HEK293 (cell line): ENCODE results near the gene RNF181.

Experiments used
- BCL11A ChIP-seq: fragments of 450-650 bp; formaldehyde crosslinking; IDR thresholded peaks from 2 replicates; pipeline ENCODE4 v1.5.1; 2016; ENCODE audit warnings: low read depth, missing biosample characterization, missing genetic modification characterization
- GLIS2 ChIP-seq: fragments of 450-650 bp; formaldehyde crosslinking; IDR thresholded peaks from 2 replicates; pipeline ENCODE4 v1.5.1; 2016; ENCODE audit warnings: missing biosample characterization, missing genetic modification characterization
- KLF10 ChIP-seq: fragments of 450-650 bp; IDR thresholded peaks from 2 replicates; pipeline ENCODE4 v1.5.1; 2018; ENCODE audit warnings: missing biosample characterization, mild to moderate bottlenecking, missing genetic modification characterization
- KLF16 ChIP-seq: fragments of 450-650 bp; formaldehyde crosslinking; IDR thresholded peaks from 2 replicates; pipeline ENCODE4 v1.5.1; 2017; ENCODE audit warnings: missing biosample characterization, missing genetic modification characterization
- KLF7 ChIP-seq: fragments of 450-650 bp; formaldehyde crosslinking; IDR thresholded peaks from 2 replicates; pipeline ENCODE4 v1.5.1; 2016; ENCODE audit warnings: missing biosample characterization, missing genetic modification characterization, borderline replicate concordance
- KLF8 ChIP-seq: fragments of 450-650 bp; formaldehyde crosslinking; IDR thresholded peaks from 2 replicates; pipeline ENCODE4 v1.5.1; 2016; ENCODE audit warnings: missing biosample characterization, missing genetic modification characterization
- KLF9 ChIP-seq: fragments of 450-650 bp; formaldehyde crosslinking; IDR thresholded peaks from 2 replicates; pipeline ENCODE4 v1.5.1; 2016; ENCODE audit warnings: missing biosample characterization, missing genetic modification characterization, low read depth
- OVOL3 ChIP-seq: fragments of 450-650 bp; formaldehyde crosslinking; IDR thresholded peaks from 2 replicates; pipeline ENCODE4 v1.5.1; 2016; ENCODE audit warnings: missing biosample characterization, missing genetic modification characterization
- TSHZ1 ChIP-seq: fragments of 450-650 bp; formaldehyde crosslinking; IDR thresholded peaks from 2 replicates; pipeline ENCODE4 v1.5.1; 2016; ENCODE audit warnings: missing biosample characterization, missing genetic modification characterization, borderline replicate concordance
- ZFHX2 ChIP-seq: fragments of 450-650 bp; formaldehyde crosslinking; conservative IDR thresholded peaks from 2 replicates; pipeline ENCODE4 v1.5.1; 2016; ENCODE audit warnings: missing biosample characterization, missing genetic modification characterization
- ZIC2 ChIP-seq: fragments of 450-650 bp; formaldehyde crosslinking; IDR thresholded peaks from 2 replicates; pipeline ENCODE4 v1.5.1; 2016; ENCODE audit warnings: missing biosample characterization, missing genetic modification characterization
- ZNF169 ChIP-seq: fragments of 450-650 bp; formaldehyde crosslinking; IDR thresholded peaks from 2 replicates; pipeline ENCODE4 v1.5.1; 2016; ENCODE audit warnings: missing biosample characterization, missing genetic modification characterization
- ZNF184 ChIP-seq: fragments of 450-650 bp; IDR thresholded peaks from 2 replicates; pipeline ENCODE4 v1.5.1; 2018; ENCODE audit warnings: missing biosample characterization, mild to moderate bottlenecking, missing genetic modification characterization
- ZNF19 ChIP-seq: fragments of 450-650 bp; formaldehyde crosslinking; IDR thresholded peaks from 2 replicates; pipeline ENCODE4; 2016; ENCODE audit warnings: missing biosample characterization, missing genetic modification characterization, low read depth
- ZNF23 ChIP-seq: fragments of 450-650 bp; formaldehyde crosslinking; IDR thresholded peaks from 2 replicates; pipeline ENCODE4 v1.5.1; 2016; ENCODE audit warnings: missing biosample characterization, missing genetic modification characterization, borderline replicate concordance
- ZNF341 ChIP-seq: fragments of 450-650 bp; formaldehyde crosslinking; IDR thresholded peaks from 2 replicates; pipeline ENCODE4; 2016; ENCODE audit warnings: low read depth, missing biosample characterization, missing genetic modification characterization
- ZNF366 ChIP-seq: fragments of 450-650 bp; formaldehyde crosslinking; conservative IDR thresholded peaks from 2 replicates; pipeline ENCODE4 v1.5.1; 2016; ENCODE audit warnings: missing biosample characterization, missing genetic modification characterization
- ZNF37A ChIP-seq: fragments of 450-650 bp; IDR thresholded peaks from 2 replicates; pipeline ENCODE4 v1.5.1; 2018; ENCODE audit warnings: missing biosample characterization, missing genetic modification characterization
- ZNF501 ChIP-seq: fragments of 450-650 bp; formaldehyde crosslinking; IDR thresholded peaks from 2 replicates; pipeline ENCODE4 v1.5.1; 2016; ENCODE audit warnings: missing biosample characterization, missing genetic modification characterization
- ZNF518A ChIP-seq: fragments of 450-650 bp; formaldehyde crosslinking; conservative IDR thresholded peaks from 2 replicates; pipeline ENCODE4 v1.5.1; 2016; ENCODE audit warnings: low read depth, missing biosample characterization, missing genetic modification characterization
- ZNF521 ChIP-seq: fragments of 450-650 bp; formaldehyde crosslinking; IDR thresholded peaks from 2 replicates; pipeline ENCODE4 v1.5.1; 2017; ENCODE audit warnings: missing biosample characterization, mild to moderate bottlenecking, missing genetic modification characterization
- ZNF530 ChIP-seq: fragments of 450-650 bp; formaldehyde crosslinking; IDR thresholded peaks from 2 replicates; pipeline ENCODE4 v1.5.1; 2016; ENCODE audit warnings: low read depth, missing biosample characterization, missing genetic modification characterization
- ZNF549 ChIP-seq: fragments of 450-650 bp; IDR thresholded peaks from 2 replicates; pipeline ENCODE4 v1.5.1; 2018; ENCODE audit warnings: missing biosample characterization, missing genetic modification characterization, mild to moderate bottlenecking, inconsistent platforms, moderate library complexity
- ZNF558 ChIP-seq: fragments of 450-650 bp; formaldehyde crosslinking; IDR thresholded peaks from 2 replicates; pipeline ENCODE4 v1.5.1; 2016; ENCODE audit warnings: missing biosample characterization, missing genetic modification characterization
- ZNF560 ChIP-seq: fragments of 450-650 bp; formaldehyde crosslinking; IDR thresholded peaks from 2 replicates; pipeline ENCODE4 v1.5.1; 2017; ENCODE audit warnings: missing biosample characterization, missing genetic modification characterization, borderline replicate concordance
- ZNF580 ChIP-seq: fragments of 450-650 bp; formaldehyde crosslinking; IDR thresholded peaks from 2 replicates; pipeline ENCODE4 v1.5.1; 2016; ENCODE audit warnings: missing biosample characterization, missing genetic modification characterization
- ZNF704 ChIP-seq: fragments of 450-650 bp; formaldehyde crosslinking; IDR thresholded peaks from 2 replicates; pipeline ENCODE4 v1.5.1; 2016; ENCODE audit warnings: missing biosample characterization, missing genetic modification characterization
- ZNF707 ChIP-seq: fragments of 450-650 bp; formaldehyde crosslinking; IDR thresholded peaks from 2 replicates; pipeline ENCODE4 v1.5.1; 2016; ENCODE audit warnings: missing biosample characterization, missing genetic modification characterization
- ZNF768 ChIP-seq: fragments of 450-650 bp; formaldehyde crosslinking; IDR thresholded peaks from 2 replicates; pipeline ENCODE4 v1.5.1; 2018; ENCODE audit warnings: missing biosample characterization, mild to moderate bottlenecking, missing genetic modification characterization
- ZSCAN4 ChIP-seq: fragments of 450-650 bp; formaldehyde crosslinking; IDR thresholded peaks from 2 replicates; pipeline ENCODE4 v1.5.1; 2017; ENCODE audit warnings: missing biosample characterization, missing genetic modification characterization

Gene RNF181

GRCh38 chr2:85577386-85578242, 17.9 kb upstream of the RNF181 start, which contains the start of gene VAMP8 (continued):
- TF ChIP-seq ZNF704 (tag by site-specific recombination) = no peak
- TF ChIP-seq ZNF184 (tag by site-specific recombination) = no peak
- TF ChIP-seq ZNF366 = no peak
- no peak for TF ChIP-seq ZSCAN4 (tag by site-specific recombination)
- TF ChIP-seq KLF16 (tag by site-specific recombination) = no peak
- no peak for TF ChIP-seq ZNF530 (tag by site-specific recombination)
- no peak for TF ChIP-seq ZNF768
- TF ChIP-seq ZNF341 (tag by site-specific recombination) = peak; percentile 53
- TF ChIP-seq ZNF707 (tag by site-specific recombination) = no peak
- TF ChIP-seq TSHZ1 (tag by site-specific recombination) = no peak
- TF ChIP-seq ZNF549 (tag by site-specific recombination) = no peak
- TF ChIP-seq ZNF23 (tag by site-specific recombination) = no peak
- TF ChIP-seq ZNF37A (tag by site-specific recombination) = no peak
- TF ChIP-seq ZNF580 = no peak
- no peak for TF ChIP-seq ZNF558
- no peak for TF ChIP-seq ZNF19 (tag by site-specific recombination)
- TF ChIP-seq OVOL3 (tag by site-specific recombination) = no peak
- no peak for TF ChIP-seq ZNF518A (tag by site-specific recombination)
- TF ChIP-seq GLIS2 (tag by site-specific recombination) = peak; percentile 43; the same call in 1 of the 2 replicates
- peak; percentile 28; the same call in 1 of the 2 replicates for TF ChIP-seq KLF9 (tag by site-specific recombination)
- TF ChIP-seq KLF8 (tag by site-specific recombination) = peak; percentile 14; the same call in 1 of the 2 replicates
- TF ChIP-seq KLF7 (tag by site-specific recombination) = no peak
- TF ChIP-seq ZNF560 (tag by site-specific recombination) = no peak
- no peak for TF ChIP-seq ZNF521
- TF ChIP-seq BCL11A (tag by site-specific recombination) = no peak
- peak; percentile 47 for TF ChIP-seq ZFHX2
- TF ChIP-seq ZNF169 = no peak
- TF ChIP-seq ZIC2 (tag by site-specific recombination) = peak; percentile 36
- no peak for TF ChIP-seq KLF10 (tag by site-specific recombination)
- TF ChIP-seq ZNF501 (tag by site-specific recombination) = no peak; the same call in 1 of the 2 replicates
